NT2/D1 (cell line): ENCODE measurements around the gene GCC2.
"Not testable (repeated sequence)": the region's sequence is repeated elsewhere in the genome, so short reads cannot be mapped to it uniquely, and the experiment has no call there.

Source experiments
- SUZ12 ChIP-seq: IDR thresholded peaks from 2 replicates; pipeline ENCODE4 v1.6.1; 2011; ENCODE audit not compliant: insufficient read length, insufficient read depth; ENCODE audit errors: extremely low read depth
- YY1 ChIP-seq: IDR thresholded peaks from 2 replicates; pipeline ENCODE4 v1.6.1; 2011; ENCODE audit not compliant: insufficient read length, insufficient read depth
- ZNF274 ChIP-seq: IDR thresholded peaks from 2 replicates; pipeline ENCODE4 v1.6.1; 2011; ENCODE audit warnings: mild to moderate bottlenecking, low read depth, low read length

DNA sequence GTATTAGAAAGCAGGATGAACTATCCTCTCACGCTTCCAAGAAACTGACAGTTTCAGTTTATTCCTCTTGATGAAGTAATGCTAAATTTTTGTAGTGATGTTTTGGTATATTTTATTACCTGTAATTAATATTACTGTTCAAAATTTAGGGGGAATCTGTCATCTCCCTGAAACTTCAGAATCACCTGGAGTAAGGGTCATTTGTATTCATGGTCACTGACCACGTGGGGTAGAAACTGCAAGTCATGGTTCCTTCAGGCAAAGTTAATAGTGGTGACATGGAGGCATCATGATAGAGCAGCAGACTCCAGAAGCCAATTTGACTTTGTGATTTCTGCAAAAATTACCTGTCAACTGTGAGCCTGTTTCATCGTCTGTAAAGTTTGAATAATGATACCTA, 47.2 kb downstream of the GCC2 start:
- not testable (repeated sequence) for TF ChIP-seq ZNF274, YY1, SUZ12
